ENCODE measurements around the gene LRBA. TPM values are rescaled to one million over a fixed set of nuclear protein-coding genes. Genes with fewer than 3 reads are reported as not detected.
A peak's percentile ranks its signal among the peaks of the same experiment; 100 is the strongest.

The LRBA gene
- total RNA-seq, 1 donor from 2014 or later, result 28.2 TPM

DNA sequence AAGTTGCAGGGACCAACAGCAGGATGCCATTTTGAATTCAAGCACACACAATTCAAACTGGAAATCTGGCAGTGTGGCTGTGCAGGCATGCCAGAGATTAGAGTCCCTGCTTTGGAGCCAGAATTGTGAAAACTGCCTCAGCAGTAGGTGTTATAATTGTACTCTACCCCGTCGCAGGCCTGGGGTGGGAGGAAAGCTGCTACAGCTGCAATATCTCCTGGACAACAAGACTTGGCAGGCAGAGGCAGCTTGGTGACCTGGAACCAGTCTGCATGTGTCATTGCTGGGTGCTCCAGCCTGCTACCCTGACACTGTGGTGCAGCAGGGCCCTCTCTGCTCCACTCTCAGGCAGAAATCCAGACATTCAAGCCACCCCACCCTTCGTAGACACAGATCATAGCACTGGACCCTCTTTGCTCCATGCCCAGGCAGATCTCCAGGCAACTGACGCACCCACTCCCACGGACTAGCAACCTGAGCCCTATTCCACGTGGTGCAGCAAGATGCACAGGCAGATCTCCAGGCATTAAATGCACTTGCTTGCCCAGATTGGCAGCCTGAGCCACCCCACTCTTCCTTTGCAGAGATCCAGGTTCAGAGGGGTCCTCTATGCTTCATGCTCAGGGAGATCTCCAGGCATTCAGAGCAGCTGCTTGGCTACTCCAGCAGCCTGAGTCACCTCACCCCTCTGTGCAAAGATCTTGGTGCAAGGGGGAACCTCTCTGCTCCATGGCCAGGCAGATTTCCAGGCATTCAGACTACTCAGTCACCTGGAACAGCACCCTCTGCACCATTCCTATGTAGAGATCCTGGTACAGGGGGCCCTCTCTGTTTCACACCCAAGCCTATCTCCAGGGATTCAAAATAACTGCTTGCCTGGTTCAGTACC lies 140.5 kb downstream of the LRBA start:
- Mint-ChIP-seq H3K27me3 (ENCODE audit: low read depth) (no peaks in the 10 kb centered on the region), H3K4me1 (no peaks in the 10 kb centered on the region), H3K27ac (ENCODE audit: unreplicated experiment) (peak overlapping the region; percentile 62), H3K36me3 (ENCODE audit: low read depth) (peaks cover 29% of the 10 kb centered on the region), H3K4me3 (no peak overlapping the region), H3K9me3 (peaks cover 15% of the 10 kb centered on the region)
- no peak for DNase-seq (ENCODE audit: low read depth, low spot score)
- TF ChIP-seq, protein P1, sequence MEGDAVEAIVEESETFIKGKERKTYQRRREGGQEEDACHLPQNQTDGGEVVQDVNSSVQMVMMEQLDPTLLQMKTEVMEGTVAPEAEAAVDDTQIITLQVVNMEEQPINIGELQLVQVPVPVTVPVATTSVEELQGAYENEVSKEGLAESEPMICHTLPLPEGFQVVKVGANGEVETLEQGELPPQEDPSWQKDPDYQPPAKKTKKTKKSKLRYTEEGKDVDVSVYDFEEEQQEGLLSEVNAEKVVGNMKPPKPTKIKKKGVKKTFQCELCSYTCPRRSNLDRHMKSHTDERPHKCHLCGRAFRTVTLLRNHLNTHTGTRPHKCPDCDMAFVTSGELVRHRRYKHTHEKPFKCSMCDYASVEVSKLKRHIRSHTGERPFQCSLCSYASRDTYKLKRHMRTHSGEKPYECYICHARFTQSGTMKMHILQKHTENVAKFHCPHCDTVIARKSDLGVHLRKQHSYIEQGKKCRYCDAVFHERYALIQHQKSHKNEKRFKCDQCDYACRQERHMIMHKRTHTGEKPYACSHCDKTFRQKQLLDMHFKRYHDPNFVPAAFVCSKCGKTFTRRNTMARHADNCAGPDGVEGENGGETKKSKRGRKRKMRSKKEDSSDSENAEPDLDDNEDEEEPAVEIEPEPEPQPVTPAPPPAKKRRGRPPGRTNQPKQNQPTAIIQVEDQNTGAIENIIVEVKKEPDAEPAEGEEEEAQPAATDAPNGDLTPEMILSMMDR (conservative IDR thresholded peaks at IDR 0.05), result no peak

- peak; percentile 30 for DNase-seq (ENCODE audit: low read depth, low spot score)
- H3K4me1 Mint-ChIP-seq, result no peaks in the 10 kb centered on the region
- TF ChIP-seq, protein P1 (conservative IDR thresholded peaks at IDR 0.05), result peak; percentile 83
- no peak overlapping the region for H3K4me3 Mint-ChIP-seq
- no peaks in the 10 kb centered on the region for H3K27me3 Mint-ChIP-seq (ENCODE audit: low read depth)
- no peaks in the 10 kb centered on the region for H3K9me3 Mint-ChIP-seq
- H3K27ac Mint-ChIP-seq (ENCODE audit: unreplicated experiment), result no peak overlapping the region
- no peaks in the 10 kb centered on the region for H3K36me3 Mint-ChIP-seq (ENCODE audit: low read depth)
Measured at GRCh38 chr4:150867148-150867547, 147.9 kb downstream of the LRBA start.

DNA sequence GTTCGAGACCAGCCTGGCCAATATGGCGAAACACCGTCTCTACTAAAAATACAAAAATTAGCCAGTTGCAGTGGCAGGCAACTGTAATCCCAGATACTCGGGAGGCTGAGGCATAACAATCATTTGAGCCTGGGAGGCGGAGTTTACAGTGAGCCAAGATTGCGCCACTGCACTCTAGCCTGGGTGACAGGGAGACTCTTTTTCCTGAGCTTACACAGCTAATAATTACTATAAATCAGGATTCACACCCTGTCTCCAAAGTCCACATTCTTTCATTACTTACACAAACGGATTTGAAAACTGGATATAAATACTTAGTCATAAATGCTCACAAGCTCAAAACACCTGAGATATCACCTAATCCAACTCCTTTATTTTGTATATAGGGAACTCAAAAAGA lies 151.6 kb downstream of the LRBA start:
- no peak for DNase-seq (ENCODE audit: low read depth, low spot score)
- Mint-ChIP-seq H3K27ac (ENCODE audit: unreplicated experiment) (no peak overlapping the region), H3K36me3 (ENCODE audit: low read depth) (no peaks in the 10 kb centered on the region), H3K4me1 (no peaks in the 10 kb centered on the region), H3K9me3 (no peaks in the 10 kb centered on the region), H3K27me3 (ENCODE audit: low read depth) (no peaks in the 10 kb centered on the region), H3K4me3 (no peak overlapping the region)
- TF ChIP-seq, protein P1 (conservative IDR thresholded peaks at IDR 0.05), result no peak

DNA sequence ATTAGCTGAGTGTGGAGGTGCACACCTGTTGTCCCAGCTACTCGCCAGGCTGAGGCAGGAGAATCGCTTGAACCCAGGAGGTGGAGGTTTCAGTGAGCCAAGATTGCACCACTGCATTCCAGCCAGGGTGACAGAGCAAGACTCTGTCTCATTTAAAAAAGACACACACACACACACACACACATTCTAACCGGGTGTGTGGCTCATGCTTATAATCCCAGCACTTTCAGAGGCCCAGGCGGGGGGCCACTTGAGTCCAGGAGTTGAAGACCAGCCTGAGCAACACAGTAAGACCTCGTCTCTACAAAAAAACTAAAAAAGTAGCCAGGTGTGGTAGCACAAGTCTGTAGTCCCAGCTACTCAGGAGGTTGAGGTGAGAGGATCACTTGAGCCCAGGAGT lies 152.3 kb downstream of the LRBA start:
- no peaks in the 10 kb centered on the region for H3K27me3 Mint-ChIP-seq (ENCODE audit: low read depth)
- no peak for DNase-seq (ENCODE audit: low read depth, low spot score)
- H3K36me3 Mint-ChIP-seq (ENCODE audit: low read depth), result no peaks in the 10 kb centered on the region
- TF ChIP-seq, protein P1 (conservative IDR thresholded peaks at IDR 0.05), result no peak
- no peaks in the 10 kb centered on the region for H3K4me1 Mint-ChIP-seq
- H3K4me3 Mint-ChIP-seq, result no peak overlapping the region
- H3K27ac Mint-ChIP-seq (ENCODE audit: unreplicated experiment), result no peak overlapping the region
- no peaks in the 10 kb centered on the region for H3K9me3 Mint-ChIP-seq

- H3K27ac Mint-ChIP-seq (ENCODE audit: unreplicated experiment), result no peak overlapping the region
- no peaks in the 10 kb centered on the region for H3K36me3 Mint-ChIP-seq (ENCODE audit: low read depth)
- no peak overlapping the region for H3K4me3 Mint-ChIP-seq
- DNase-seq (ENCODE audit: low read depth, low spot score), result no peak
- peaks cover 3% of the 10 kb centered on the region for H3K4me1 Mint-ChIP-seq
- TF ChIP-seq, protein P1 (conservative IDR thresholded peaks at IDR 0.05), result no peak
- H3K9me3 Mint-ChIP-seq, result no peaks in the 10 kb centered on the region
- no peaks in the 10 kb centered on the region for H3K27me3 Mint-ChIP-seq (ENCODE audit: low read depth)
Measured at GRCh38 chr4:150859453-150859852, 155.6 kb downstream of the LRBA start.
